IMR-90 (cell line): ENCODE measurements around the gene ACY1. TPM values are rescaled to one million over a fixed set of nuclear protein-coding genes. Genes with fewer than 3 reads are reported as not detected.
A peak's percentile ranks its signal among the peaks of the same experiment; 100 is the strongest.

Source experiments
- ATAC-seq: fragments of 200-7000 bp; cut with Tn5 transposase; 2 replicates; pipeline ENCODE4 v1.9.1; 2020; ENCODE audit warnings: low read depth, mild to moderate bottlenecking, moderate library complexity
- BruUV-seq: library from RNA; stranded (reverse); fragments of 400-500 nt; replicated peaks from 2 replicates; lab custom pipeline; 2021; lab: Mats Ljungman, UMichigan
- CTCF ChIA-PET: fragments of 300-600 bp; formaldehyde crosslinking; extraction: SDS; loops from one replicate; lab custom pipeline; 2021; ENCODE audit warnings: antibody characterized with exemption; lab: Yijun Ruan, JAX
- POLR2A ChIA-PET: fragments of 300-600 bp; sonication (Branson Sonifier 250); formaldehyde crosslinking; loops from one replicate; lab custom pipeline; 2022; ENCODE audit warnings: antibody characterized with exemption; ENCODE audit not compliant: unreplicated experiment; lab: Charles Lee
- DNase-seq: peaks from one replicate; pipeline ENCODE4 v3.0.0; 2013
- H2AFZ ChIP-seq: replicated peaks from 2 replicates; pipeline ENCODE3; 2013; ENCODE audit warnings: low read length, mild to moderate bottlenecking; ENCODE audit not compliant: poor library complexity
- H2AK5ac ChIP-seq: 2 replicates; pipeline ENCODE4 v1.6.1; 2013; ENCODE audit warnings: low read depth, low read length, inconsistent platforms
- H2AK9ac ChIP-seq: replicated peaks from 2 replicates; pipeline ENCODE3; 2013; ENCODE audit warnings: mild to moderate bottlenecking, low read depth, low read length, moderate library complexity; ENCODE audit not compliant: poor library complexity
- H2BK120ac ChIP-seq: 2 replicates; pipeline ENCODE4 v1.6.1; 2013; ENCODE audit warnings: low read depth, low read length, inconsistent platforms
- H2BK15ac ChIP-seq: 3 replicates; pipeline ENCODE4 v1.6.1; 2013; ENCODE audit warnings: low read depth, low read length, inconsistent platforms
- H2BK20ac ChIP-seq: 2 replicates; pipeline ENCODE4 v1.6.1; 2013; ENCODE audit warnings: low read depth, mild to moderate bottlenecking, inconsistent platforms, low read length, moderate library complexity
- H2BK5ac ChIP-seq: 2 replicates; pipeline ENCODE4 v1.6.1; 2013; ENCODE audit warnings: mild to moderate bottlenecking, low read depth, low read length, inconsistent platforms; ENCODE audit not compliant: poor library complexity, severe bottlenecking
- H3K14ac ChIP-seq: replicated peaks from 2 replicates; pipeline ENCODE4 v1.6.1; 2013; ENCODE audit warnings: low read depth, low read length, inconsistent platforms
- H3K18ac ChIP-seq: 2 replicates; pipeline ENCODE4 v1.6.1; 2013; ENCODE audit warnings: low read depth, low read length, control low read depth
- H3K23ac ChIP-seq: 2 replicates; pipeline ENCODE4 v1.6.1; 2013; ENCODE audit warnings: low read depth, low read length, inconsistent platforms
- H3K27ac ChIP-seq: 2 replicates; pipeline ENCODE4 v1.5.1; 2013; ENCODE audit warnings: mild to moderate bottlenecking, control low read depth, low read length; ENCODE audit not compliant: insufficient read depth
- H3K27me3 ChIP-seq: 2 replicates; pipeline ENCODE4 v1.6.1; 2013; ENCODE audit warnings: low read length; ENCODE audit not compliant: control insufficient read depth, insufficient read depth
- H3K36me3 ChIP-seq: 2 replicates; pipeline ENCODE4 v1.6.1; 2013; ENCODE audit warnings: low read length, mixed read lengths; ENCODE audit not compliant: control insufficient read depth, insufficient read depth
- H3K4ac ChIP-seq: 2 replicates; pipeline ENCODE4 v1.6.1; 2013; ENCODE audit warnings: low read depth, low read length, inconsistent platforms
- H3K4me1 ChIP-seq: 2 replicates; pipeline ENCODE4 v1.6.1; 2013; ENCODE audit warnings: low read length, mixed read lengths; ENCODE audit not compliant: control insufficient read depth, insufficient read depth
- H3K4me2 ChIP-seq: 2 replicates; pipeline ENCODE4 v1.6.1; 2013; ENCODE audit warnings: low read depth, mild to moderate bottlenecking, control low read depth, low read length, moderate library complexity
- H3K4me3 ChIP-seq: 2 replicates; pipeline ENCODE4 v1.5.1; 2013; ENCODE audit warnings: low read depth, mild to moderate bottlenecking, control low read depth, low read length, moderate library complexity; ENCODE audit not compliant: insufficient read depth
- H3K56ac ChIP-seq: 2 replicates; pipeline ENCODE4 v1.6.1; 2013; ENCODE audit warnings: low read length, inconsistent platforms; ENCODE audit not compliant: insufficient read depth; ENCODE audit errors: extremely low read depth
- H3K79me1 ChIP-seq, 2 experiments: 2 replicates each; pipeline ENCODE4 v1.6.1; 2013; ENCODE audit warnings: low read length in 2 of 2, inconsistent platforms in 1 of 2, low read depth in 1 of 2
- H3K9ac ChIP-seq: 2 replicates; pipeline ENCODE4 v1.6.1; 2013; ENCODE audit warnings: low read depth, low read length, control low read depth
- H3K9me1 ChIP-seq: 2 replicates; pipeline ENCODE4 v1.6.1; 2013; ENCODE audit warnings: low read length, inconsistent platforms; ENCODE audit not compliant: insufficient read depth
- H3K9me3 ChIP-seq: 2 replicates; pipeline ENCODE4 v1.6.1; 2013; ENCODE audit warnings: low read length; ENCODE audit not compliant: control insufficient read depth, insufficient read depth
- H4K20me1 ChIP-seq: 2 replicates; pipeline ENCODE4 v1.6.1; 2013; ENCODE audit warnings: low read length, inconsistent platforms; ENCODE audit not compliant: insufficient read depth
- H4K5ac ChIP-seq: 2 replicates; pipeline ENCODE4 v1.6.1; 2013; ENCODE audit warnings: mild to moderate bottlenecking, low read depth, low read length, control low read depth
- H4K8ac ChIP-seq, 2 experiments: 2 replicates each; pipeline ENCODE4 v1.6.1; 2013; ENCODE audit warnings: low read depth in 2 of 2, low read length in 2 of 2, control low read depth in 1 of 2, inconsistent platforms in 1 of 2
- H4K91ac ChIP-seq: 2 replicates; pipeline ENCODE4 v1.6.1; 2013; ENCODE audit warnings: low read depth, low read length, inconsistent platforms; ENCODE audit not compliant: insufficient read depth
- BHLHE40 ChIP-seq: fragments of 150-350 bp; IDR thresholded peaks from 2 replicates; pipeline ENCODE4 v1.6.1; 2016; ENCODE audit warnings: mild to moderate bottlenecking, low read depth, low read length
- CEBPB ChIP-seq: IDR thresholded peaks from 2 replicates; pipeline ENCODE4 v1.6.1; 2012; ENCODE audit warnings: low read depth, low read length, improper control_type of control experiment
- CHD1 ChIP-seq: IDR thresholded peaks from 2 replicates; pipeline ENCODE4 v1.6.1; 2012; ENCODE audit warnings: low read depth, low read length, improper control_type of control experiment
- CTCF ChIP-seq: conservative IDR thresholded peaks from 2 replicates; pipeline ENCODE4 v1.5.1; 2012; ENCODE audit warnings: mild to moderate bottlenecking, low read depth, low read length, improper control_type of control experiment
- ELK1 ChIP-seq: fragments of 150-350 bp; IDR thresholded peaks from 2 replicates; pipeline ENCODE4 v1.6.1; 2016; ENCODE audit warnings: low read depth, mild to moderate bottlenecking, low read length, moderate library complexity, borderline replicate concordance
- FOS ChIP-seq: fragments of 150-350 bp; IDR thresholded peaks from 2 replicates; pipeline ENCODE4 v1.6.1; 2016; ENCODE audit warnings: low read depth, low read length
- MAFK ChIP-seq: IDR thresholded peaks from 2 replicates; pipeline ENCODE4 v1.6.1; 2012; ENCODE audit warnings: low read depth, low read length, improper control_type of control experiment
- MAZ ChIP-seq: IDR thresholded peaks from 2 replicates; pipeline ENCODE4 v1.6.1; 2012; ENCODE audit warnings: low read depth, mild to moderate bottlenecking, low read length, improper control_type of control experiment, moderate library complexity, borderline replicate concordance
- MXI1 ChIP-seq: IDR thresholded peaks from 2 replicates; pipeline ENCODE4 v1.6.1; 2012; ENCODE audit warnings: low read depth, mild to moderate bottlenecking, low read length, moderate library complexity, borderline replicate concordance
- NFE2L2 ChIP-seq: fragments of 150-350 bp; IDR thresholded peaks from 2 replicates; pipeline ENCODE4 v1.6.1; 2016; ENCODE audit warnings: low read depth, mild to moderate bottlenecking, low read length
- POLR2A ChIP-seq: IDR thresholded peaks from 2 replicates; pipeline ENCODE4 v1.6.1; 2012; ENCODE audit warnings: mild to moderate bottlenecking, low read depth, low read length
- RAD21 ChIP-seq: IDR thresholded peaks from 2 replicates; pipeline ENCODE4 v1.6.1; 2012; ENCODE audit warnings: low read length, improper control_type of control experiment
- RCOR1 ChIP-seq: IDR thresholded peaks from 2 replicates; pipeline ENCODE4 v1.6.1; 2012; ENCODE audit warnings: mild to moderate bottlenecking, low read length, improper control_type of control experiment; ENCODE audit not compliant: insufficient replicate concordance
- RFX5 ChIP-seq: IDR thresholded peaks from 2 replicates; pipeline ENCODE4 v1.8.0; 2012; ENCODE audit warnings: low read depth, mild to moderate bottlenecking, low read length, moderate library complexity
- SMC3 ChIP-seq: fragments of 150-350 bp; IDR thresholded peaks from 2 replicates; pipeline ENCODE4 v1.6.1; 2016; ENCODE audit warnings: low read depth, mild to moderate bottlenecking, antibody characterized with exemption, low read length, moderate library complexity
- USF2 ChIP-seq: fragments of 150-350 bp; IDR thresholded peaks from 2 replicates; pipeline ENCODE4 v1.6.1; 2017; ENCODE audit warnings: mild to moderate bottlenecking, antibody characterized with exemption, low read length, low read depth
- WGBS, 2 experiments: methylation state at CpG; one replicate each; pipeline versions ENCODE4 v1.1.5 to v1.1.7; 2013; ENCODE audit warnings: missing lambda C conversion rate in 2 of 2; ENCODE audit not compliant: insufficient read length in 1 of 2; ENCODE audit errors: extremely low coverage in 2 of 2; 5-methylcytosine and 5-hydroxymethylcytosine counted together
- dilution Hi-C: fragments of 300-500 bp; cut with HindIII; formaldehyde crosslinking; loops from one replicate; pipeline ENCODE4 v1.14.3; 2018; ENCODE audit warnings: low sequenced_read_pairs; ENCODE audit not compliant: unreplicated experiment
- in situ Hi-C: fragments of 300-500 bp; cut with MboI; formaldehyde crosslinking; loops from 3 replicates; pipeline ENCODE4 v1.14.3; 2019; ENCODE audit warnings: low sequenced_read_pairs, inconsistent platforms, mixed read lengths
- intact Hi-C: fragments of 100-400 bp; cut with micrococcal nuclease; formaldehyde crosslinking; loops from 2 replicates; pipeline ENCODE4 v1.10.0; 2022
- polyA plus RNA-seq, 3 experiments: library from polyadenylated mRNA; depleted of rRNA; stranded (reverse); fragments of >200 nt; gene quantifications; 2 replicates each; pipeline ENCODE4 v1.2.3, GENCODE V29; 2012; ENCODE audit warnings: low replicate concordance in 1 of 3
- total RNA-seq: library from RNA; depleted of rRNA; stranded (reverse); fragments of >200 nt; gene quantifications from 2 replicates; pipeline ENCODE4 v1.2.3, GENCODE V29; 2012

Gene ACY1
- total and polyA plus RNA-seq, 2 of the 4 experiments (the other 2 are of a cell fraction): 22.0 to 47.1 TPM

- ChIA-PET CTCF (interaction anchor here (0.6 kb wide), 1 partner anchor 95 kb away, joined by 3 read pairs; no protein-coding TSS in a partner anchor), POLR2A (no interaction called here)
- 91% methylated on average over 6 of the region's 12 CpGs; no CpG with 5 or more reads in 1 of the 2 experiments for WGBS, 2 experiments
- ATAC-seq (peak; percentile 54), DNase-seq (peak; percentile 23)
- no peak overlapping the region for H3K14ac ChIP-seq
- TF ChIP-seq SMC3: no peak
- no peak for TF ChIP-seq RCOR1
- no peak for TF ChIP-seq NFE2L2
- no peak for TF ChIP-seq MXI1
- no peak for TF ChIP-seq FOS
- no peak for TF ChIP-seq USF2
- TF ChIP-seq CHD1: no peak
- TF ChIP-seq CEBPB: no peak
- no peak for TF ChIP-seq BHLHE40
- no peak for TF ChIP-seq POLR2A
- TF ChIP-seq RFX5: no peak
- no peak for TF ChIP-seq RAD21
- no peak for TF ChIP-seq ELK1
- no peak for TF ChIP-seq MAFK
- no peak for TF ChIP-seq MAZ
- no peak for TF ChIP-seq CTCF
- H2BK5ac ChIP-seq: no peak overlapping the region
- H3K4me3 ChIP-seq: no peak overlapping the region
- peak overlapping the region; percentile 52 for H2AFZ ChIP-seq
- no peaks in the 10 kb centered on the region; the same call in 1 of the 2 replicates for H3K27me3 ChIP-seq
- H2BK15ac ChIP-seq: no peak overlapping the region
- H3K23ac ChIP-seq: no peak overlapping the region
- in situ Hi-C loops (no loop called here), dilution Hi-C loops (no loop called here), intact Hi-C loops (no loop called here)
- H3K79me1 ChIP-seq: no peaks in the 10 kb centered on the region
- H2AK5ac ChIP-seq: no peak overlapping the region
- no peak overlapping the region for H3K9ac ChIP-seq
- no peaks in the 10 kb centered on the region for H3K9me3 ChIP-seq
- no peaks in the 10 kb centered on the region for H3K36me3 ChIP-seq
- no TSS peak for BruUV-seq
- H3K56ac ChIP-seq: no peak overlapping the region
- no peaks in the 10 kb centered on the region for H3K9me1 ChIP-seq
- H3K18ac ChIP-seq: no peak overlapping the region
- H2AK9ac ChIP-seq: no peak overlapping the region
- H2BK120ac ChIP-seq: no peak overlapping the region
- no peaks in the 10 kb centered on the region for H3K4me1 ChIP-seq
- H4K5ac ChIP-seq: no peak overlapping the region
- no peak overlapping the region for H3K4ac ChIP-seq
- H4K8ac ChIP-seq: no peak overlapping the region
- H3K27ac ChIP-seq: no peak overlapping the region
- H3K4me2 ChIP-seq: no peak overlapping the region
- no peaks in the 10 kb centered on the region for H4K20me1 ChIP-seq
- H4K91ac ChIP-seq: no peak overlapping the region
- no peak overlapping the region for H2BK20ac ChIP-seq
Measured at GRCh38 chr3:52028572-52028971, 45.2 kb downstream of the ACY1 start.
